ENCODE data around the gene PRKCI.

DNA sequence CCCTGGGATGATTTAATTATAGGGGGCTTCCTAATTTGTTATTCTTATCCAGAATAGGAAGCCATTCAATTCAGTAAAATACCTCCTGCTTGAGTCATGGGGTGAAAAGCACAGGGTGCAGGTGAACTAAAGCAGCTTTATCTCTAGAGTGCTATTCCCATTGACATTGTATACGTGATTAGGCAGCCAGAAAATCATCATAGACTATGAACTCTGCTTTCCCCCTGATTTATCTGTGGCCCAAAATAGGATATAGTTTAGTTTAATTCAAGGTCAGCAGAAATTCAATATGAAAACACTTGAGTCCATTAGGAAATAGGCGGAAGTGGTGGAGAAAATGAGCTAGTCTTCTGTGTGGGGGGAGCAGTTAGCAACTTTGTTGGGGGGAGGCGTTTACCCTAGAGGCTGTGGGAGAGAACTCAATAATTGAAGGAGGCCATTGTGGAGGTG, 18.2 kb upstream of the PRKCI start:
- TF ChIP-seq, protein P1, sequence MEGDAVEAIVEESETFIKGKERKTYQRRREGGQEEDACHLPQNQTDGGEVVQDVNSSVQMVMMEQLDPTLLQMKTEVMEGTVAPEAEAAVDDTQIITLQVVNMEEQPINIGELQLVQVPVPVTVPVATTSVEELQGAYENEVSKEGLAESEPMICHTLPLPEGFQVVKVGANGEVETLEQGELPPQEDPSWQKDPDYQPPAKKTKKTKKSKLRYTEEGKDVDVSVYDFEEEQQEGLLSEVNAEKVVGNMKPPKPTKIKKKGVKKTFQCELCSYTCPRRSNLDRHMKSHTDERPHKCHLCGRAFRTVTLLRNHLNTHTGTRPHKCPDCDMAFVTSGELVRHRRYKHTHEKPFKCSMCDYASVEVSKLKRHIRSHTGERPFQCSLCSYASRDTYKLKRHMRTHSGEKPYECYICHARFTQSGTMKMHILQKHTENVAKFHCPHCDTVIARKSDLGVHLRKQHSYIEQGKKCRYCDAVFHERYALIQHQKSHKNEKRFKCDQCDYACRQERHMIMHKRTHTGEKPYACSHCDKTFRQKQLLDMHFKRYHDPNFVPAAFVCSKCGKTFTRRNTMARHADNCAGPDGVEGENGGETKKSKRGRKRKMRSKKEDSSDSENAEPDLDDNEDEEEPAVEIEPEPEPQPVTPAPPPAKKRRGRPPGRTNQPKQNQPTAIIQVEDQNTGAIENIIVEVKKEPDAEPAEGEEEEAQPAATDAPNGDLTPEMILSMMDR (IDR thresholded peaks at IDR 0.05) = no peak
- no peak for TF ChIP-seq POLR2A (IDR thresholded peaks at IDR 0.05)
- no peak for TF ChIP-seq POLR2AphosphoS5 (IDR thresholded peaks at IDR 0.05)
- no peak for TF ChIP-seq EP300 (IDR thresholded peaks at IDR 0.05)

All from suprapubic skin (tissue), 4 donors.